OCI-LY3 (cell line): ENCODE measurements around the gene PRSS50.
A peak's percentile ranks its signal among the peaks of the same experiment; 100 is the strongest.

Experiments
- H2AFZ ChIP-seq: fragments of 200-600, 300-600 bp; shearing (Covaris generic); 2 replicates; pipeline ENCODE4 v1.6.0; 2014; ENCODE audit warnings: antibody characterized with exemption, low read depth, low read length
- H3K27ac ChIP-seq: fragments of 200-600, 300-600 bp; sonication (generic); 2 replicates; pipeline ENCODE4 v1.5.1; 2014; ENCODE audit warnings: mild to moderate bottlenecking, low read length, moderate library complexity, mixed read lengths
- H3K27me3 ChIP-seq: fragments of 200-600, 300-600 bp; sonication (generic); 2 replicates; pipeline ENCODE4 v1.6.1; 2014; ENCODE audit warnings: low read depth, low read length, mixed read lengths
- H3K36me3 ChIP-seq: fragments of 200-600, 300-600 bp; sonication (generic); replicated peaks from 2 replicates; pipeline ENCODE3; 2014; ENCODE audit warnings: low read depth, low read length, mixed read lengths
- H3K4me1 ChIP-seq: fragments of 300-600, 200-600 bp; sonication (generic); 2 replicates; pipeline ENCODE4 v1.6.1; 2014; ENCODE audit warnings: low read length, mixed read lengths
- H3K4me2 ChIP-seq: fragments of 200-600, 300-600 bp; sonication (generic); 2 replicates; pipeline ENCODE4 v1.6.1; 2014; ENCODE audit warnings: low read length, mixed read lengths
- H3K4me3 ChIP-seq: fragments of 300-600, 200-600 bp; sonication (generic); 2 replicates; pipeline ENCODE4 v1.5.1; 2014; ENCODE audit warnings: antibody characterized with exemption, mild to moderate bottlenecking, low read length, moderate library complexity
- H3K79me2 ChIP-seq: fragments of 300-600, 200-600 bp; shearing (Covaris generic); 2 replicates; pipeline ENCODE4 v1.6.1; 2014; ENCODE audit warnings: mild to moderate bottlenecking, low read length, mixed read lengths
- H3K9ac ChIP-seq: fragments of 300-600, 200-600 bp; shearing (Covaris generic); 2 replicates; pipeline ENCODE4 v1.6.0; 2014; ENCODE audit warnings: mild to moderate bottlenecking, low read length, moderate library complexity
- H3K9me3 ChIP-seq: fragments of 200-600, 300-600 bp; shearing (Covaris generic); 2 replicates; pipeline ENCODE4 v1.6.1; 2014; ENCODE audit warnings: low read length, mixed read lengths; ENCODE audit not compliant: insufficient read depth
- H4K20me1 ChIP-seq: fragments of 200-600, 300-600 bp; sonication (generic); 2 replicates; pipeline ENCODE4 v1.6.1; 2016; ENCODE audit warnings: low read length, mixed read lengths; ENCODE audit not compliant: insufficient read depth
- CTCF ChIP-seq: fragments of 200-600, 300-600 bp; sonication (generic); IDR thresholded peaks from 2 replicates; pipeline ENCODE4 v1.5.1; 2014; ENCODE audit warnings: antibody characterized with exemption, low read length, low read depth
- EZH2phosphoT487 ChIP-seq: fragments of 200-600 bp; shearing (Covaris generic); IDR thresholded peaks from 2 replicates; pipeline ENCODE4 v1.6.1; 2018; ENCODE audit warnings: antibody characterized with exemption, mixed run types, low read depth

The PRSS50 gene

GRCh38 chr3:46675843-46676567 lies 41.7 kb downstream of the PRSS50 start:
- no peaks in the 10 kb centered on the region for H3K79me2 ChIP-seq
- H3K9me3 ChIP-seq = no peaks in the 10 kb centered on the region
- H2AFZ ChIP-seq = no peak overlapping the region
- H3K4me2 ChIP-seq = no peak overlapping the region
- H3K4me1 ChIP-seq = no peaks in the 10 kb centered on the region
- no peak overlapping the region for H3K27ac ChIP-seq
- no peaks in the 10 kb centered on the region for H3K27me3 ChIP-seq
- H4K20me1 ChIP-seq = peaks cover 3% of the 10 kb centered on the region; the same call in 1 of the 2 replicates
- TF ChIP-seq CTCF (no peak), EZH2phosphoT487 (no peak)
- no peak overlapping the region for H3K9ac ChIP-seq
- no peak overlapping the region for H3K4me3 ChIP-seq
- H3K36me3 ChIP-seq = no peaks in the 10 kb centered on the region

- no peak for TF ChIP-seq CTCF
- no peak for TF ChIP-seq EZH2phosphoT487
These were observed 42.2 kb downstream of the PRSS50 start for GRCh38 chr3:46675426-46675825.

GRCh38 chr3:46674031-46674845 lies 43.4 kb downstream of the PRSS50 start:
- TF ChIP-seq EZH2phosphoT487 (no peak), CTCF (peak; percentile 25)
- H3K4me3 ChIP-seq = no peak overlapping the region
- H3K9ac ChIP-seq = no peak overlapping the region
- H3K27me3 ChIP-seq = no peaks in the 10 kb centered on the region
- H3K27ac ChIP-seq = no peak overlapping the region
- H3K79me2 ChIP-seq = no peaks in the 10 kb centered on the region
- no peaks in the 10 kb centered on the region for H4K20me1 ChIP-seq
- H2AFZ ChIP-seq = no peak overlapping the region
- no peak overlapping the region for H3K4me2 ChIP-seq
- no peaks in the 10 kb centered on the region for H3K9me3 ChIP-seq
- no peaks in the 10 kb centered on the region for H3K36me3 ChIP-seq
- H3K4me1 ChIP-seq = no peaks in the 10 kb centered on the region

More at GRCh38 chr3:46675426-46675825, 42.2 kb downstream of the PRSS50 start:
- H2AFZ ChIP-seq = no peak overlapping the region
- H3K9ac ChIP-seq = no peak overlapping the region
- peaks cover 3% of the 10 kb centered on the region; the same call in 1 of the 2 replicates for H4K20me1 ChIP-seq
- H3K9me3 ChIP-seq = no peaks in the 10 kb centered on the region
- no peaks in the 10 kb centered on the region for H3K27me3 ChIP-seq
- H3K4me1 ChIP-seq = no peaks in the 10 kb centered on the region
- no peak overlapping the region for H3K4me2 ChIP-seq
- H3K79me2 ChIP-seq = no peaks in the 10 kb centered on the region
- H3K4me3 ChIP-seq = no peak overlapping the region
- H3K36me3 ChIP-seq = no peaks in the 10 kb centered on the region
- H3K27ac ChIP-seq = no peak overlapping the region
